K562 (cell line): Measurements from ENCODE around the gene LDB2. TPM values are rescaled to one million over a fixed set of nuclear protein-coding genes. Genes with fewer than 3 reads are reported as not detected.

Source experiments
- ATAC-seq: fragments of 200-7000 bp; cut with Tn5 transposase; 3 replicates; pipeline ENCODE4 v1.9.1; 2020; ENCODE audit warnings: moderate library complexity
- BruUV-seq: library from RNA; stranded (reverse); fragments of 400-500 nt; replicated peaks from 2 replicates; lab custom pipeline; 2021; lab: Mats Ljungman, UMichigan
- CTCF ChIA-PET: fragments of 300-600 bp; formaldehyde crosslinking; extraction: SDS; loops from one replicate; lab custom pipeline; 2021; ENCODE audit warnings: low intra/inter-chr PET ratio; lab: Yijun Ruan, JAX
- POLR2A ChIA-PET: fragments of 300-600, 350-650 bp; sonication (Branson Sonifier 250); formaldehyde crosslinking; extraction: SDS; loops from one replicate; lab custom pipeline; 2021; ENCODE audit warnings: antibody characterized with exemption, inconsistent platforms; lab: Yijun Ruan, JAX
- DNase-seq, 4 experiments: peaks; one replicate each; pipeline versions ENCODE4 v3.0.0 to v3.0.0-alpha.2; 2011 to 2018; ENCODE audit warnings: low spot score in 3 of 4, mixed read lengths in 3 of 4; ENCODE audit errors: extremely low read depth in 1 of 4
- FAIRE-seq: peaks from 2 replicates; lab custom pipeline; 2011; peaks lifted over from hg19 to GRCh38; lab: Jason Lieb, UNC
- H2AFZ ChIP-seq: 2 replicates; pipeline ENCODE4 v1.6.0; 2011; ENCODE audit warnings: low read depth, low read length, control low read depth, inconsistent platforms
- H3K27ac ChIP-seq: fragments of 200-600 bp; 3 replicates; pipeline ENCODE4 v1.8.0; 2011; ENCODE audit warnings: low read depth, mild to moderate bottlenecking, control low read depth, inconsistent platforms, low read length, moderate library complexity, mixed read lengths; ENCODE audit errors: extremely low read depth
- H3K27me3 ChIP-seq, 2 experiments: fragments of 300-600 bp in 1 of 2; 2 replicates in 1 of 2; 3 replicates in 1 of 2; pipeline versions ENCODE4 v1.6.0 to v1.8.0; 2011; ENCODE audit warnings: inconsistent platforms in 2 of 2, low read length in 2 of 2, mild to moderate bottlenecking in 1 of 2, mixed read lengths in 1 of 2, moderate library complexity in 1 of 2; ENCODE audit not compliant: control insufficient read depth in 2 of 2, insufficient read depth in 2 of 2
- H3K36me3 ChIP-seq: fragments of 300-600 bp; 3 replicates; pipeline ENCODE4 v1.8.0; 2011; ENCODE audit warnings: mild to moderate bottlenecking, low read length, inconsistent platforms; ENCODE audit not compliant: control insufficient read depth, insufficient read depth
- H3K4me1 ChIP-seq, 2 experiments: fragments of 200-600 bp in 1 of 2; replicated peaks in 1 of 2; 2 replicates in 1 of 2; 3 replicates in 1 of 2; pipeline versions ENCODE4 v1.5.1 to v1.8.0; 2011; ENCODE audit warnings: inconsistent platforms in 2 of 2, low read length in 2 of 2, mild to moderate bottlenecking in 1 of 2, mixed read lengths in 1 of 2, moderate library complexity in 1 of 2; ENCODE audit not compliant: control insufficient read depth in 2 of 2, insufficient read depth in 2 of 2
- H3K4me2 ChIP-seq: 2 replicates; pipeline ENCODE4 v1.6.1; 2011; ENCODE audit warnings: low read length, control low read depth, inconsistent platforms, mixed read lengths; ENCODE audit not compliant: insufficient read depth
- H3K4me3 ChIP-seq: fragments of 200-600 bp; sonication (generic), shearing (Covaris generic); 2 replicates; pipeline ENCODE4 v1.5.1; 2016; ENCODE audit warnings: control low read depth, inconsistent platforms
- H3K79me2 ChIP-seq: fragments of 200-600 bp; 3 replicates; pipeline ENCODE4 v1.8.0; 2011; ENCODE audit warnings: low read length, inconsistent platforms; ENCODE audit not compliant: control insufficient read depth, insufficient read depth
- H3K9ac ChIP-seq, 2 experiments: 2 replicates each; pipeline versions ENCODE4 v1.6.0 to v1.6.1; 2011; ENCODE audit warnings: low read depth in 2 of 2, low read length in 2 of 2, control low read depth in 1 of 2, inconsistent platforms in 1 of 2, mild to moderate bottlenecking in 1 of 2, mixed read lengths in 1 of 2; ENCODE audit not compliant: insufficient read depth in 1 of 2
- H3K9me1 ChIP-seq: one replicate; pipeline ENCODE4 v1.6.0; 2011; ENCODE audit warnings: inconsistent platforms, mild to moderate bottlenecking, low read length, moderate library complexity; ENCODE audit not compliant: control insufficient read depth, insufficient read depth
- H3K9me3 ChIP-seq: replicated peaks from 2 replicates; pipeline ENCODE4 v1.5.1; 2011; ENCODE audit warnings: low read depth, low read length, inconsistent platforms; ENCODE audit not compliant: control insufficient read depth, insufficient read depth
- H4K20me1 ChIP-seq: replicated peaks from 2 replicates; pipeline ENCODE4 v1.6.1; 2011; ENCODE audit warnings: low read length, inconsistent platforms, mixed read lengths; ENCODE audit not compliant: control insufficient read depth, insufficient read depth
- AFF4 ChIP-seq: sonication (generic); formaldehyde crosslinking; IDR thresholded peaks from 2 replicates; pipeline ENCODE4 v1.8.0; 2023; ENCODE audit warnings: mild to moderate bottlenecking, missing genetic modification reagents
- ARID3A ChIP-seq: IDR thresholded peaks from 2 replicates; pipeline ENCODE4 v1.6.1; 2012; ENCODE audit warnings: low read depth, low read length, improper control_type of control experiment, borderline replicate concordance
- ETV6 ChIP-seq, 3 experiments: fragments of 150-350 bp in 1 of 3; sonication (generic) in 1 of 3; formaldehyde crosslinking in 1 of 3; IDR thresholded peaks; 2 replicates each; pipeline versions ENCODE4 v1.6.1 to v1.8.0; 2014 to 2022; ENCODE audit warnings: borderline replicate concordance in 2 of 3, low read depth in 2 of 3, antibody characterized with exemption in 1 of 3, low read length in 1 of 3, mild to moderate bottlenecking in 1 of 3, missing genetic modification reagents in 1 of 3
- FOXJ2 ChIP-seq: fragments of 200-800 bp; sonication (Bioruptor generic); IDR thresholded peaks from 2 replicates; pipeline ENCODE4 v1.6.1; 2016; ENCODE audit warnings: missing genetic modification characterization, missing compliant biosample characterization
- PTRF ChIP-seq: fragments of 450-650 bp; IDR thresholded peaks from 2 replicates; pipeline ENCODE4 v1.6.1; 2016; ENCODE audit warnings: mild to moderate bottlenecking, missing genetic modification characterization, missing compliant biosample characterization
- SMARCA5 ChIP-seq: fragments of 450-650 bp; IDR thresholded peaks from 2 replicates; pipeline ENCODE4 v1.6.1; 2016
- ZHX1 ChIP-seq: fragments of 150-350 bp; conservative IDR thresholded peaks from 2 replicates; pipeline ENCODE4 v1.6.1; 2014; ENCODE audit warnings: low read length
- ZNF134 ChIP-seq: fragments of 250-450 bp; sonication (Bioruptor Pico); conservative IDR thresholded peaks from 2 replicates; pipeline ENCODE4 v1.4.0; 2020
- WGBS: fragments of 100-300 bp; shearing (Covaris generic); methylation state at CpG from one replicate; pipeline ENCODE4 v1.1.6; 2016; ENCODE audit warnings: low coverage, mixed read lengths; ENCODE audit not compliant: insufficient coverage; ENCODE audit errors: missing lambda C conversion rate; 5-methylcytosine and 5-hydroxymethylcytosine counted together
- in situ Hi-C: fragments of 300-500 bp; cut with MboI; formaldehyde crosslinking; loops from 4 replicates; pipeline ENCODE4 v1.15.0; 2018; ENCODE audit warnings: inconsistent platforms, mixed read lengths
- intact Hi-C: fragments of 100-400 bp; cut with micrococcal nuclease; formaldehyde crosslinking; loops from 2 replicates; pipeline ENCODE4 v1.14.2; 2022
- polyA plus RNA-seq, 8 experiments: library from polyadenylated mRNA; depleted of rRNA in 4 of 8; stranded (reverse) in 5 of 8; unstranded in 3 of 8; fragments of >200 nt; fragmentation: Nextera tagmentation in 2 of 8; fragmentation: Illumina TruSeq in 1 of 8; extraction: Ambion mirVana in 2 of 8; extraction: Trizol in 1 of 8; gene quantifications; 2 replicates each; pipeline versions ENCODE4 v1.2.1 to v1.2.3, GENCODE V29; 2011 to 2014; ENCODE audit warnings: inconsistent platforms in 1 of 8, missing spikeins in 1 of 8
- total RNA-seq, 7 experiments: library from RNA; depleted of rRNA in 6 of 7; stranded (reverse); fragments of >200 nt in 6 of 7; fragmentation: Illumina TruSeq in 2 of 7; extraction: Trizol in 2 of 7; gene quantifications; 2 replicates each; pipeline versions ENCODE4 v1.2.1 to v1.2.3, GENCODE V29; 2011 to 2021; ENCODE audit warnings: low replicate concordance in 1 of 7

Gene LDB2
- total and polyA plus RNA-seq, 9 of the 15 experiments (the other 6 are each of a cell fraction or from before 2014, with no cell fraction given): 0.10 to 0.20 TPM; not detected in 7

- ATAC-seq (no peak), DNase-seq (no peak), FAIRE-seq (no peak)
- TF ChIP-seq ETV6 (IDR thresholded peaks at IDR 0.05; ENCODE audit: borderline replicate concordance in 1 of 2, low read depth in 2 of 2, low read length in 1 of 2) (no peak), ETV6 (CRISPR knock-in tag; IDR thresholded peaks at IDR 0.05; ENCODE audit: borderline replicate concordance) (no peak), SMARCA5 (no peak), ZNF134 (CRISPR knock-in tag) (no peak), AFF4 (CRISPR knock-in tag) (no peak), ARID3A (no peak), ZHX1 (no peak), PTRF (tag) (no peak), FOXJ2 (tag) (no peak)
- ChIA-PET CTCF (no interaction called here), POLR2A (no interaction called here)
- no peaks in the 10 kb centered on the region for H3K9me1 ChIP-seq
- H3K27me3 ChIP-seq: no peaks in the 10 kb centered on the region
- BruUV-seq: no TSS peak
- no peaks in the 10 kb centered on the region for H3K79me2 ChIP-seq
- H3K27ac ChIP-seq: no peak overlapping the region
- no peak overlapping the region for H3K4me3 ChIP-seq
- no peak overlapping the region for H2AFZ ChIP-seq
- H3K4me2 ChIP-seq: no peak overlapping the region
- in situ Hi-C loops: no loop called here
- H3K36me3 ChIP-seq: no peaks in the 10 kb centered on the region
- no peaks in the 10 kb centered on the region for H3K9me3 ChIP-seq
- H3K9ac ChIP-seq: no peak overlapping the region
- intact Hi-C loops: no loop called here
- WGBS: 0% methylated on average over 3 of the region's 3 CpGs
- no peaks in the 10 kb centered on the region for H4K20me1 ChIP-seq
- H3K4me1 ChIP-seq: no peaks in the 10 kb centered on the region
Observed at GRCh38 chr4:16767861-16768260, 130.6 kb downstream of the LDB2 start.
